ENCODE measurements around the gene NFS1.

NFS1 gene

GRCh38 chr20:35629427-35630145 lies 69.6 kb downstream of the NFS1 start:
- Histone ChIP-seq H3K79me2 (ENCODE audit: control insufficient read depth, insufficient read depth, low read length) (peaks cover 1% of the 10 kb centered on the region), H4K5ac (ENCODE audit: low read length) (no peak overlapping the region), H3K27ac (ENCODE audit: low read depth, low read length) (no peak overlapping the region), H3K4ac (ENCODE audit: low read depth, low read length) (no peak overlapping the region), H3K79me1 (ENCODE audit: low read length) (peaks cover 6% of the 10 kb centered on the region), H3K27me3 (ENCODE audit: insufficient read depth, low read length, poor library complexity) (no peaks in the 10 kb centered on the region), H2BK120ac (ENCODE audit: low read depth, low read length) (no peak overlapping the region), H3K36me3 (ENCODE audit: control insufficient read depth, insufficient read depth, low read length) (peaks cover 20% of the 10 kb centered on the region), H3K18ac (ENCODE audit: low read length) (no peak overlapping the region), H3K9ac (ENCODE audit: low read length) (no peak overlapping the region), H3K4me3 (ENCODE audit: low read length) (no peak overlapping the region), H3K56ac (ENCODE audit: low read length) (no peak overlapping the region), H3K4me2 (ENCODE audit: low read length) (no peak overlapping the region), H2BK5ac (ENCODE audit: low read length) (no peak overlapping the region), H4K8ac (ENCODE audit: low read depth, low read length) (no peak overlapping the region), H2BK15ac (replicated peaks; ENCODE audit: low read depth) (no peak overlapping the region), H2AK5ac (ENCODE audit: low read length) (no peak overlapping the region), H3K4me1 (ENCODE audit: control insufficient read depth, low read depth, low read length) (no peaks in the 10 kb centered on the region), H3K23ac (ENCODE audit: low read length) (no peak overlapping the region)
- no CpG with 5 or more reads among the region's 12 CpGs for WGBS (ENCODE audit: extremely low coverage, insufficient coverage, low lambda C conversion rate)
- DNase-seq = no peak

GRCh38 chr20:35627121-35627520 lies 72.0 kb downstream of the NFS1 start:
- WGBS (ENCODE audit: extremely low coverage, insufficient coverage, low lambda C conversion rate) = no CpG with 5 or more reads among the region's 8 CpGs
- Histone ChIP-seq H4K8ac (ENCODE audit: low read depth, low read length) (no peak overlapping the region), H3K36me3 (ENCODE audit: control insufficient read depth, insufficient read depth, low read length) (peaks cover 20% of the 10 kb centered on the region), H2BK5ac (ENCODE audit: low read length) (no peak overlapping the region), H3K4ac (ENCODE audit: low read depth, low read length) (no peak overlapping the region), H3K4me1 (ENCODE audit: control insufficient read depth, low read depth, low read length) (no peaks in the 10 kb centered on the region), H2BK120ac (ENCODE audit: low read depth, low read length) (no peak overlapping the region), H2AK5ac (ENCODE audit: low read length) (no peak overlapping the region), H3K9ac (ENCODE audit: low read length) (no peak overlapping the region), H2BK15ac (replicated peaks; ENCODE audit: low read depth) (no peak overlapping the region), H3K56ac (ENCODE audit: low read length) (no peak overlapping the region), H3K4me3 (ENCODE audit: low read length) (no peak overlapping the region), H3K27ac (ENCODE audit: low read depth, low read length) (no peak overlapping the region), H3K18ac (ENCODE audit: low read length) (no peak overlapping the region), H3K27me3 (ENCODE audit: insufficient read depth, low read length, poor library complexity) (no peaks in the 10 kb centered on the region), H3K4me2 (ENCODE audit: low read length) (no peak overlapping the region), H3K79me2 (ENCODE audit: control insufficient read depth, insufficient read depth, low read length) (no peaks in the 10 kb centered on the region), H4K5ac (ENCODE audit: low read length) (no peak overlapping the region), H3K79me1 (ENCODE audit: low read length) (no peaks in the 10 kb centered on the region), H3K23ac (ENCODE audit: low read length) (no peak overlapping the region)
- DNase-seq = no peak

- no peak for DNase-seq
- Histone ChIP-seq H2AK5ac (ENCODE audit: low read length) (no peak overlapping the region), H2BK5ac (ENCODE audit: low read length) (no peak overlapping the region), H3K79me2 (ENCODE audit: control insufficient read depth, insufficient read depth, low read length) (no peaks in the 10 kb centered on the region), H3K36me3 (ENCODE audit: control insufficient read depth, insufficient read depth, low read length) (peaks cover 20% of the 10 kb centered on the region), H3K4me2 (ENCODE audit: low read length) (no peak overlapping the region), H4K8ac (ENCODE audit: low read depth, low read length) (no peak overlapping the region), H4K5ac (ENCODE audit: low read length) (no peak overlapping the region), H3K27me3 (ENCODE audit: insufficient read depth, low read length, poor library complexity) (no peaks in the 10 kb centered on the region), H3K9ac (ENCODE audit: low read length) (no peak overlapping the region), H3K27ac (ENCODE audit: low read depth, low read length) (no peak overlapping the region), H3K4me1 (ENCODE audit: control insufficient read depth, low read depth, low read length) (no peaks in the 10 kb centered on the region), H3K23ac (ENCODE audit: low read length) (no peak overlapping the region), H3K4me3 (ENCODE audit: low read length) (no peak overlapping the region), H3K18ac (ENCODE audit: low read length) (no peak overlapping the region), H2BK120ac (ENCODE audit: low read depth, low read length) (no peak overlapping the region), H3K56ac (ENCODE audit: low read length) (no peak overlapping the region), H2BK15ac (replicated peaks; ENCODE audit: low read depth) (no peak overlapping the region), H3K4ac (ENCODE audit: low read depth, low read length) (no peak overlapping the region), H3K79me1 (ENCODE audit: low read length) (no peaks in the 10 kb centered on the region)
- no CpG with 5 or more reads among the region's 13 CpGs for WGBS (ENCODE audit: extremely low coverage, insufficient coverage, low lambda C conversion rate)
Observed at GRCh38 chr20:35626386-35627001, 72.7 kb downstream of the NFS1 start.

GRCh38 chr20:35625584-35626385 lies 73.4 kb downstream of the NFS1 start:
- Histone ChIP-seq H3K23ac (ENCODE audit: low read length) (no peak overlapping the region), H3K4me3 (ENCODE audit: low read length) (no peak overlapping the region), H2BK120ac (ENCODE audit: low read depth, low read length) (no peak overlapping the region), H3K4me2 (ENCODE audit: low read length) (no peak overlapping the region), H3K18ac (ENCODE audit: low read length) (no peak overlapping the region), H3K79me2 (ENCODE audit: control insufficient read depth, insufficient read depth, low read length) (no peaks in the 10 kb centered on the region), H2BK15ac (replicated peaks; ENCODE audit: low read depth) (no peak overlapping the region), H3K36me3 (ENCODE audit: control insufficient read depth, insufficient read depth, low read length) (peaks cover 17% of the 10 kb centered on the region), H3K27me3 (ENCODE audit: insufficient read depth, low read length, poor library complexity) (no peaks in the 10 kb centered on the region), H3K9ac (ENCODE audit: low read length) (no peak overlapping the region), H3K27ac (ENCODE audit: low read depth, low read length) (no peak overlapping the region), H4K5ac (ENCODE audit: low read length) (no peak overlapping the region), H3K4me1 (ENCODE audit: control insufficient read depth, low read depth, low read length) (no peaks in the 10 kb centered on the region), H2BK5ac (ENCODE audit: low read length) (no peak overlapping the region), H4K8ac (ENCODE audit: low read depth, low read length) (no peak overlapping the region), H3K4ac (ENCODE audit: low read depth, low read length) (no peak overlapping the region), H2AK5ac (ENCODE audit: low read length) (no peak overlapping the region), H3K56ac (ENCODE audit: low read length) (no peak overlapping the region), H3K79me1 (ENCODE audit: low read length) (no peaks in the 10 kb centered on the region)
- no CpG with 5 or more reads among the region's 6 CpGs for WGBS (ENCODE audit: extremely low coverage, insufficient coverage, low lambda C conversion rate)
- DNase-seq = no peak

- Histone ChIP-seq H2BK120ac (ENCODE audit: low read depth, low read length) (no peak overlapping the region), H3K4me3 (ENCODE audit: low read length) (no peak overlapping the region), H3K79me2 (ENCODE audit: control insufficient read depth, insufficient read depth, low read length) (no peaks in the 10 kb centered on the region), H2BK15ac (replicated peaks; ENCODE audit: low read depth) (no peak overlapping the region), H3K9ac (ENCODE audit: low read length) (no peak overlapping the region), H3K36me3 (ENCODE audit: control insufficient read depth, insufficient read depth, low read length) (peaks cover 9% of the 10 kb centered on the region), H3K4me2 (ENCODE audit: low read length) (no peak overlapping the region), H3K4me1 (ENCODE audit: control insufficient read depth, low read depth, low read length) (peaks cover 5% of the 10 kb centered on the region), H3K79me1 (ENCODE audit: low read length) (no peaks in the 10 kb centered on the region), H3K18ac (ENCODE audit: low read length) (no peak overlapping the region), H2AK5ac (ENCODE audit: low read length) (no peak overlapping the region), H3K27ac (ENCODE audit: low read depth, low read length) (no peak overlapping the region), H4K8ac (ENCODE audit: low read depth, low read length) (no peak overlapping the region), H3K56ac (ENCODE audit: low read length) (no peak overlapping the region), H2BK5ac (ENCODE audit: low read length) (no peak overlapping the region), H3K23ac (ENCODE audit: low read length) (no peak overlapping the region), H4K5ac (ENCODE audit: low read length) (no peak overlapping the region), H3K4ac (ENCODE audit: low read depth, low read length) (no peak overlapping the region), H3K27me3 (ENCODE audit: insufficient read depth, low read length, poor library complexity) (no peaks in the 10 kb centered on the region)
- peak; percentile 53 for DNase-seq
- no CpG with 5 or more reads among the region's 2 CpGs for WGBS (ENCODE audit: extremely low coverage, insufficient coverage, low lambda C conversion rate)
Observed at GRCh38 chr20:35621560-35621946, 77.6 kb downstream of the NFS1 start.
